ENCODE data around the gene DGAT2.

DNA sequence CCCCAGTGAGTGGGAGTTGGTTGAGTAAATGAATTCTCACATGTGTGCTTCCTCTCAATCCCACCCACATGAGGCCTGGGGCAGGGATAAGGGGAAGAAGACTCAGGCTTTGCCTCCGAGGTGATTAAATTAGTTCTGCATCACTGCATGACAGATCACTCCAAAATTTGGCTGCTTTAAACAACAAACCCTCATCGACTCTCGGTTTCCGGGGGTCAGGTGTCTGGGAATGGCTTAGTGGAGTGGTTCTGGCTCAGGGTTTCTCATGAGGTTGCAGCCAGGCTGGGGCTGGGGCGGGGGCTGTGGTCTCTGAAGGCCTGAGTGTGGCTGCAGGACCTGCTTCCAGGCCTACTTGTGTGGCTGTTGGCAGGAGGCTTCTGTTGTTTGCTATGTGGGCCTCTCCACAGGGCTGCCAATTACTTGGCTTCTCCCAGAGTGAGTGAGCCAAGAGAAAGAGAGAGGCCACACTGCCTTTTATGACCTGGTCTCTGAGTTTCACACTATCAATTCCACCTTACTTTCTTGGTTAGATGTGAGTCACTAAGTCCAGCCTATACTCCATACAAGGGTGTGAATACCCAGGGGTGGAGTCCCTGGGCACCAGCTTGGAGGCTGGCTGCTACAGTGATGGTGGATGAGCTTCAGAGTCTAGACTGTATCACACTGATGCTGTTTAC, 35.0 kb upstream of the DGAT2 start:
- TF ChIP-seq TCF7L2 (IDR thresholded peaks at IDR 0.05; ENCODE audit: borderline replicate concordance, low read depth, low read length): no peak
- TF ChIP-seq, protein P1, sequence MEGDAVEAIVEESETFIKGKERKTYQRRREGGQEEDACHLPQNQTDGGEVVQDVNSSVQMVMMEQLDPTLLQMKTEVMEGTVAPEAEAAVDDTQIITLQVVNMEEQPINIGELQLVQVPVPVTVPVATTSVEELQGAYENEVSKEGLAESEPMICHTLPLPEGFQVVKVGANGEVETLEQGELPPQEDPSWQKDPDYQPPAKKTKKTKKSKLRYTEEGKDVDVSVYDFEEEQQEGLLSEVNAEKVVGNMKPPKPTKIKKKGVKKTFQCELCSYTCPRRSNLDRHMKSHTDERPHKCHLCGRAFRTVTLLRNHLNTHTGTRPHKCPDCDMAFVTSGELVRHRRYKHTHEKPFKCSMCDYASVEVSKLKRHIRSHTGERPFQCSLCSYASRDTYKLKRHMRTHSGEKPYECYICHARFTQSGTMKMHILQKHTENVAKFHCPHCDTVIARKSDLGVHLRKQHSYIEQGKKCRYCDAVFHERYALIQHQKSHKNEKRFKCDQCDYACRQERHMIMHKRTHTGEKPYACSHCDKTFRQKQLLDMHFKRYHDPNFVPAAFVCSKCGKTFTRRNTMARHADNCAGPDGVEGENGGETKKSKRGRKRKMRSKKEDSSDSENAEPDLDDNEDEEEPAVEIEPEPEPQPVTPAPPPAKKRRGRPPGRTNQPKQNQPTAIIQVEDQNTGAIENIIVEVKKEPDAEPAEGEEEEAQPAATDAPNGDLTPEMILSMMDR (tag by site-specific recombination; IDR thresholded peaks at IDR 0.05): no peak
- no peak for TF ChIP-seq RBAK (tag by site-specific recombination; IDR thresholded peaks at IDR 0.05)
- TF ChIP-seq GLI4 (tag by site-specific recombination; IDR thresholded peaks at IDR 0.05): no peak
- TF ChIP-seq, protein P2, sequence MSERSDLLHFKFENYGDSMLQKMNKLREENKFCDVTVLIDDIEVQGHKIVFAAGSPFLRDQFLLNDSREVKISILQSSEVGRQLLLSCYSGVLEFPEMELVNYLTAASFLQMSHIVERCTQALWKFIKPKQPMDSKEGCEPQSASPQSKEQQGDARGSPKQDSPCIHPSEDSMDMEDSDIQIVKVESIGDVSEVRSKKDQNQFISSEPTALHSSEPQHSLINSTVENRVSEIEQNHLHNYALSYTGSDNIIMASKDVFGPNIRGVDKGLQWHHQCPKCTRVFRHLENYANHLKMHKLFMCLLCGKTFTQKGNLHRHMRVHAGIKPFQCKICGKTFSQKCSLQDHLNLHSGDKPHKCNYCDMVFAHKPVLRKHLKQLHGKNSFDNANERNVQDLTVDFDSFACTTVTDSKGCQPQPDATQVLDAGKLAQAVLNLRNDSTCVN (tag by site-specific recombination; optimal IDR thresholded peaks at IDR 0.05): no peak
- TF ChIP-seq, protein P3, sequence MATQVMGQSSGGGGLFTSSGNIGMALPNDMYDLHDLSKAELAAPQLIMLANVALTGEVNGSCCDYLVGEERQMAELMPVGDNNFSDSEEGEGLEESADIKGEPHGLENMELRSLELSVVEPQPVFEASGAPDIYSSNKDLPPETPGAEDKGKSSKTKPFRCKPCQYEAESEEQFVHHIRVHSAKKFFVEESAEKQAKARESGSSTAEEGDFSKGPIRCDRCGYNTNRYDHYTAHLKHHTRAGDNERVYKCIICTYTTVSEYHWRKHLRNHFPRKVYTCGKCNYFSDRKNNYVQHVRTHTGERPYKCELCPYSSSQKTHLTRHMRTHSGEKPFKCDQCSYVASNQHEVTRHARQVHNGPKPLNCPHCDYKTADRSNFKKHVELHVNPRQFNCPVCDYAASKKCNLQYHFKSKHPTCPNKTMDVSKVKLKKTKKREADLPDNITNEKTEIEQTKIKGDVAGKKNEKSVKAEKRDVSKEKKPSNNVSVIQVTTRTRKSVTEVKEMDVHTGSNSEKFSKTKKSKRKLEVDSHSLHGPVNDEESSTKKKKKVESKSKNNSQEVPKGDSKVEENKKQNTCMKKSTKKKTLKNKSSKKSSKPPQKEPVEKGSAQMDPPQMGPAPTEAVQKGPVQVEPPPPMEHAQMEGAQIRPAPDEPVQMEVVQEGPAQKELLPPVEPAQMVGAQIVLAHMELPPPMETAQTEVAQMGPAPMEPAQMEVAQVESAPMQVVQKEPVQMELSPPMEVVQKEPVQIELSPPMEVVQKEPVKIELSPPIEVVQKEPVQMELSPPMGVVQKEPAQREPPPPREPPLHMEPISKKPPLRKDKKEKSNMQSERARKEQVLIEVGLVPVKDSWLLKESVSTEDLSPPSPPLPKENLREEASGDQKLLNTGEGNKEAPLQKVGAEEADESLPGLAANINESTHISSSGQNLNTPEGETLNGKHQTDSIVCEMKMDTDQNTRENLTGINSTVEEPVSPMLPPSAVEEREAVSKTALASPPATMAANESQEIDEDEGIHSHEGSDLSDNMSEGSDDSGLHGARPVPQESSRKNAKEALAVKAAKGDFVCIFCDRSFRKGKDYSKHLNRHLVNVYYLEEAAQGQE (tag by site-specific recombination; IDR thresholded peaks at IDR 0.05): no peak
- TF ChIP-seq, protein P4, sequence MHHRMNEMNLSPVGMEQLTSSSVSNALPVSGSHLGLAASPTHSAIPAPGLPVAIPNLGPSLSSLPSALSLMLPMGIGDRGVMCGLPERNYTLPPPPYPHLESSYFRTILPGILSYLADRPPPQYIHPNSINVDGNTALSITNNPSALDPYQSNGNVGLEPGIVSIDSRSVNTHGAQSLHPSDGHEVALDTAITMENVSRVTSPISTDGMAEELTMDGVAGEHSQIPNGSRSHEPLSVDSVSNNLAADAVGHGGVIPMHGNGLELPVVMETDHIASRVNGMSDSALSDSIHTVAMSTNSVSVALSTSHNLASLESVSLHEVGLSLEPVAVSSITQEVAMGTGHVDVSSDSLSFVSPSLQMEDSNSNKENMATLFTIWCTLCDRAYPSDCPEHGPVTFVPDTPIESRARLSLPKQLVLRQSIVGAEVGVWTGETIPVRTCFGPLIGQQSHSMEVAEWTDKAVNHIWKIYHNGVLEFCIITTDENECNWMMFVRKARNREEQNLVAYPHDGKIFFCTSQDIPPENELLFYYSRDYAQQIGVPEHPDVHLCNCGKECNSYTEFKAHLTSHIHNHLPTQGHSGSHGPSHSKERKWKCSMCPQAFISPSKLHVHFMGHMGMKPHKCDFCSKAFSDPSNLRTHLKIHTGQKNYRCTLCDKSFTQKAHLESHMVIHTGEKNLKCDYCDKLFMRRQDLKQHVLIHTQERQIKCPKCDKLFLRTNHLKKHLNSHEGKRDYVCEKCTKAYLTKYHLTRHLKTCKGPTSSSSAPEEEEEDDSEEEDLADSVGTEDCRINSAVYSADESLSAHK (tag by site-specific recombination; IDR thresholded peaks at IDR 0.05): no peak
- TF ChIP-seq KLF7 (tag by site-specific recombination; IDR thresholded peaks at IDR 0.05; ENCODE audit: borderline replicate concordance): no peak

Data from HEK293 (cell line).